ENCODE measurements around the gene GABRP. TPM values are rescaled to one million over a fixed set of nuclear protein-coding genes. Genes with fewer than 3 reads are reported as not detected.
"Not testable (repeated sequence)": the region's sequence is repeated elsewhere in the genome, so short reads cannot be mapped to it uniquely, and the experiment has no call there.

Gene GABRP
- total RNA-seq, 2 donors from 2014 or later, result not detected

DNA sequence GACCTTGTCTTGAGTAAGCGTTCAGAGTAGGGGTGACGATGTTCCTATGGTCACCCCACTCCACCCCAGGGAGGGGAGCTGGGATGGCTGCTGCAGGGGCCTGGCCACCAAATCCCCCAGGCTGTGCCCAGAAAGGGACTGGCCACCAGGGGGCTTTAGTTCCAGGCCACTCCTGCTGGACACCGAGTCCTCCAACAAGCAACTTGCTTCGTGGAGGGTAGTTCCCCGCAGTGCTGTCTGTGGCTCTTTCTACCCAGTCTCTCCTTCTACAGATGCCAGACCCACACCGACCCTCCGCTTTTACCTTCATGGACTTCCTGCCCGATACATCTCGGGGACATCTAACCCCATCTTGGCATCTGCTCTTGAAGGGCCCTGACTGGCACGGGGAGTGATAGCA is 35.7 kb upstream of the GABRP start:
- ATAC-seq, result no peak
- no peaks in the 10 kb centered on the region for H3K36me3 Mint-ChIP-seq (ENCODE audit: low read depth)

DNA sequence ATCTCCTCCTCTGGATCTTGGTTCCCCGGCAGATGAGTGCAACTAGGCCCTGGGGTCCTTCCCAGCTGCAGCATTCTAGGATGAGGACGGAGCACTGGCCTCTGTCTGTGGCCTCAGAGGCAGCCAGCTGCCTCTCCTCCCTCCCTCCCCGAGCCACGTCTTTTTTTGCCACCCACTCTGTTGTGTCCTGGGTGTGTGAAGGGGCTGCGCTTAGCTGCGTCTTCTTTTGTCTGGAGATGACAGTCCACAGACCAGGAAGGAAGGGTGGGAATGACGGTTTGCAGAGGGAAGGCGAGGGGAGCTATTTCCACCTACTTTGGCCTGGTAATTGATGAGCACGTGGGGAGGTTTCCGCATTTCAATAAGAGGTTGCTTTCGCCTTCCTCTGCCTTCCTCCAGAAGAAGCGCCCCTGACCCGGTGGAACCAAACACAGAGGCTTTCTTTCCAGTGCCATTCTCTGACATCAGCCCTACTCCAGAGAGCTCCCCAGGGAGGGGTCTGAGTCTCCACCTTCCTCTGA is 34.5 kb upstream of the GABRP start:
- Mint-ChIP-seq H3K36me3 (ENCODE audit: low read depth) (no peaks in the 10 kb centered on the region), H3K27ac (no peak overlapping the region), H3K4me3 (no peak overlapping the region), H3K4me1 (peaks cover 2% of the 10 kb centered on the region), H3K27me3 (peaks cover 70% of the 10 kb centered on the region)
- no peaks in the 10 kb centered on the region for H3K9me3 ChIP-seq (ENCODE audit: control insufficient read depth, low read length, poor library complexity, severe bottlenecking)
- ATAC-seq (no peak), DNase-seq (no peak)

More for the DNA sequence above, 35.7 kb upstream of the GABRP start:
- DNase-seq, result no peak
- Mint-ChIP-seq H3K4me3 (no peak overlapping the region), H3K27me3 (peaks cover 76% of the 10 kb centered on the region), H3K27ac (no peak overlapping the region), H3K4me1 (peaks cover 2% of the 10 kb centered on the region)
- no peaks in the 10 kb centered on the region for H3K9me3 ChIP-seq (ENCODE audit: control insufficient read depth, low read length, poor library complexity, severe bottlenecking)

DNA sequence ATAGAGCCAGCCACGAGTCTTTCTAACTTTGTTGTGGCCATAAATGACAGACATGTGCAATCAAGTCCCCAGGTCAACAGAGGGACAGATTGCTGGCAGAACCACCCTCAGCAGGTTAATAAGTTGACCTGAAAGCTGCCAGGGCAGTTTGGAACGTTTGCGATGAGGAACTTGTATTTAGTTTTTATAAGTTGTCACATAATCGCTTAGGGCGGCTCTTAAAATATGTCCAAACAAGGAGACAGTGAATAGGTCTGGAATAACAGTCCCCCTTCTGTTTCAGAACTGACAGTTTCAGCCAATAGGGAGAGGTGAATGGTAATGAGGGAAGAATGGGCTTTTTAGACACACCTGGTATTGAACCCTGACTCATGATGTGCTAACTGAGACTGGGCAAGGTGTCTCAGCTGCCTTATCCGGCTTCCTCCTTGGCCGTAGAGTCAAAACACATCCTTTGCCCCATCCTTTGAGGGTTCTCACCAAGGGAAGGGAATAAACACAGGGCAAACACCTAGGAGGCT is 33.6 kb upstream of the GABRP start:
- Mint-ChIP-seq H3K4me3 (no peak overlapping the region), H3K4me1 (no peaks in the 10 kb centered on the region)
- ATAC-seq, result no peak

DNA sequence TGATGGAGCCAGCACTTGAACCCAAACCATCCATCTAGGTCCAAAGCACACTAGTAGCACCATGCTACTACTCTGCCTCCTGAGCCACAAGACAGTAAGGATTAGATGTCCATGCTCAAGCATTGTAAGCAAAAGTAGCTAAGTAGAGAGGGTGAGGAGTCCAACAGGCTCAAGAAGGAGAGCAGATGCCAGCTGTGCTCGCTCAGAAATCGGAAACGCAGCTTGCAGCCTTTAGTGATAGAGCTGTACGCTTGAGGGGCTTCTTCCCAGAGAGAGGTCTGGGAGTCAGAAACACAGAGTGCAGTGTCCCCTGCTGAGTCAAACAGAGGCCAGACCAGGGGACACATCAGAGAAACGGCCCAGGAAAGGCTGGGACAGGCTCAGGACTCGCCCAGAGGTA is 32.7 kb upstream of the GABRP start:
- H3K4me1 Mint-ChIP-seq, result no peaks in the 10 kb centered on the region
- H3K4me3 Mint-ChIP-seq, result no peak overlapping the region
- DNase-seq, result no peak
- no peaks in the 10 kb centered on the region for H3K36me3 Mint-ChIP-seq (ENCODE audit: low read depth)
- H3K9me3 ChIP-seq (ENCODE audit: control insufficient read depth, low read length, poor library complexity, severe bottlenecking), result no peaks in the 10 kb centered on the region
- no peak overlapping the region for H3K27ac Mint-ChIP-seq
- no peak for ATAC-seq
- peaks cover 57% of the 10 kb centered on the region for H3K27me3 Mint-ChIP-seq

More for the DNA sequence above, 33.6 kb upstream of the GABRP start:
- no peak for DNase-seq
- H3K9me3 ChIP-seq (ENCODE audit: control insufficient read depth, low read length, poor library complexity, severe bottlenecking), result no peaks in the 10 kb centered on the region
- Mint-ChIP-seq H3K27me3 (peaks cover 65% of the 10 kb centered on the region), H3K27ac (no peak overlapping the region), H3K36me3 (ENCODE audit: low read depth) (no peaks in the 10 kb centered on the region)

DNA sequence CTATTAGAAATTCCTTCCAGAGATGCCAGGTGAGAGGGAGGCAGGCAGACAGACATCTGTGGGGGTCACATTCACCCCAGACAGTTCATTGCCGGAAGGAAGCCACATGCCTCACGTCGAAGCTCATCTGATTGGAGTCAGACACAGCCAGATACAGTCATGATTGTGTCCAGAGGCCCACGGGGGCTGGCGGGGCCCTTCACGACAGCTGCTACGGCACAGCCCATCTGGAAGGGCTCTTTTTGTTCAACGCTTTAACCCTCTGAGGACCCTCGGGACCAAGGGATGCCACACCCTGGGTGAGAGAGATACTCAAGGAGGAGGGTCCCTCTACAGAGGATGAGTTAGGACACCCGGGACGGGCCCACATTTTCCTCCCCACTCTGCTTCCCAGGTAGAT is 31.9 kb upstream of the GABRP start:
- H3K27ac Mint-ChIP-seq, result no peak overlapping the region
- H3K36me3 Mint-ChIP-seq (ENCODE audit: low read depth), result no peaks in the 10 kb centered on the region
- peaks cover 56% of the 10 kb centered on the region for H3K27me3 Mint-ChIP-seq
- H3K4me3 Mint-ChIP-seq, result no peak overlapping the region
- DNase-seq (no peak), ATAC-seq (no peak)
- no peaks in the 10 kb centered on the region for H3K4me1 Mint-ChIP-seq
- H3K9me3 ChIP-seq (ENCODE audit: control insufficient read depth, low read length, poor library complexity, severe bottlenecking), result no peaks in the 10 kb centered on the region

DNA sequence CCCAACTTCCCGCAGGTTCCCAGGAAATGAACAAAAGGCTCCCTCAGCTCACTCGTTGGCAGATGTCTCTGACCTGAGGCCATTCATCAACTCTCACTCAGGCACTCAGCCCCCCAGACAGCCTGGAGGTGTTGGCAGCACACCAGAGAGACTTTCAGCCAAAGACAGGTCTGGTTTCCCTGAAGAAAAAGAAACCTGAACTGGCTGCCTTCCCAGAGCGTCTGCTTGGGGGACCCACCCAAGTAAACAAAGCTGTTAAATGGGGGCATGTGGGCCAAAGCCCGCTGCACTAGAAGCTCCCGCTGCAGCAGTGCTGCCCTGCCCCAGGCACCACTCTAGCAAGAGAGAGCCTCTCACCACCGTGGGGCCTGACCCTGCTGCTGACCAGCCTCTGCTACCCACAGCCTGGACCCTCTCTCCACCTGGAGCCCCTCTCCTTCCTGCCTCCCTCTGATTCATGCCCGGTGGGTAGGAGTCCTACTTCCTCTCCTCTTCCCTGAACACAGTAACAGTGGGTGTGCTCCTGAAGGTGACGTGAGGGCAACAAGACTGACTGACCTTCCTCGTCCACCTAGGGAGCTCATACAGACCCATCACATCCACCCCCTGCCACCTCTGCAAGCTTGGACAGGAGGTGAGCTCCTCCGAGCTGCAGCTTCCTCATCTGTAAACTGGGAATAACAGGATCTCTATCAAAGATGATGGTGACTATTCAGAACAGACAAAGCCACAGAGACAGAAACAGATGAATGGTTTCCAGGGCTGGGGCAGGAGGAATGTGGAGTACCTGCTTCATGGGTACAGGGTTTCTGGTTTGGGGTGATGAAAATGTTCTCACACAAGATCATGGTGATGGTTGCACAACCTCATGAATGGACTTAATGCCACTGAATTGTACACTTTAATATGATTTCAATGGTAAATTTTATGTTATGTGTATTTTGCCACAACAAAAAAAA is 31.0 kb upstream of the GABRP start:
- Mint-ChIP-seq H3K27me3 (peaks cover 47% of the 10 kb centered on the region), H3K27ac (no peak overlapping the region), H3K36me3 (ENCODE audit: low read depth) (no peaks in the 10 kb centered on the region), H3K4me1 (no peaks in the 10 kb centered on the region), H3K4me3 (no peak overlapping the region)
- no peaks in the 10 kb centered on the region for H3K9me3 ChIP-seq (ENCODE audit: control insufficient read depth, low read length, poor library complexity, severe bottlenecking)
- DNase-seq, result no peak
- no peak for ATAC-seq

DNA sequence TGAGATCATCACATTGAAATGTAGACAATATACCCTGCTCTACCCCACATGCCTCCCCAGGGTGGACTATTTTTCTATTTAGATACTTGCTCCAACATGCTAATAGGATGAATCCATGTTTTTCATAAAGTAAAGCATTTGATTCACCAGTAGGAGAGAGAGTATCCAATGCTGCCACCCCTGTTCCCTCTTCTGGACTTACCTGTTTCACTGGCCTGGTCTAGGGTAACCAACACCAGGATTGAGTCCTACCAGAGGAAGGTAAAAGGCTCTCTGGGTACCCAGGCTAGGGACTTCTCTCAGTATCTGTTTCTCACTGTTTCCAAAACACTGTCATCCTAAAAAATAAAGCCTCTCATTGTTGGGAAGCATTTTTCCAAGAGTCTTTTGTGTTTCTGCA is 30.2 kb upstream of the GABRP start:
- peaks cover 40% of the 10 kb centered on the region for H3K27me3 Mint-ChIP-seq
- no peak for DNase-seq
- no peaks in the 10 kb centered on the region for H3K36me3 Mint-ChIP-seq (ENCODE audit: low read depth)
- H3K4me1 Mint-ChIP-seq, result no peaks in the 10 kb centered on the region
- H3K27ac Mint-ChIP-seq, result no peak overlapping the region
- no peaks in the 10 kb centered on the region for H3K9me3 ChIP-seq (ENCODE audit: control insufficient read depth, low read length, poor library complexity, severe bottlenecking)
- no peak overlapping the region for H3K4me3 Mint-ChIP-seq
- no peak for ATAC-seq

DNA sequence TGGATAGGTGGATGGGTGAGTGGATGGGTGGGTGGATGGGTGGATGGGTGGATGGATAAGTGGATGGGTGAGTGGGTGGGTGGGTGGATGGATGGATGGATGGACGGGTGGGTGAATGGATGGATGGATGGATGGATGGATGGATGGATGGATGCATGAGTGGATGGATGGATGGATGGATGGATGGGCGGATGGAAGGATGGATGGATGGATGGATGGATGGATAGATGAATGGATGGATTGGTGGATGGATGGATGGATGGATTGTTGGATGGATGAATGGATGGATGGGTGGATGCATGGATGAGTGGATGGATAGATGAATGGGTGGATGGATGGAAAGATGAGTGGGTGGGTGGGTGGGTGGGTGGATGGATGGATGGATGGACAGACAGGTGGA is 29.0 kb upstream of the GABRP start:
- H3K27ac Mint-ChIP-seq; H3K4me1 Mint-ChIP-seq; H3K4me3 Mint-ChIP-seq; ATAC-seq; DNase-seq; H3K9me3 ChIP-seq (ENCODE audit: control insufficient read depth, low read length, poor library complexity, severe bottlenecking); H3K36me3 Mint-ChIP-seq (ENCODE audit: low read depth): not testable (repeated sequence)
- H3K27me3 Mint-ChIP-seq, result peaks cover 35% of the 10 kb centered on the region

DNA sequence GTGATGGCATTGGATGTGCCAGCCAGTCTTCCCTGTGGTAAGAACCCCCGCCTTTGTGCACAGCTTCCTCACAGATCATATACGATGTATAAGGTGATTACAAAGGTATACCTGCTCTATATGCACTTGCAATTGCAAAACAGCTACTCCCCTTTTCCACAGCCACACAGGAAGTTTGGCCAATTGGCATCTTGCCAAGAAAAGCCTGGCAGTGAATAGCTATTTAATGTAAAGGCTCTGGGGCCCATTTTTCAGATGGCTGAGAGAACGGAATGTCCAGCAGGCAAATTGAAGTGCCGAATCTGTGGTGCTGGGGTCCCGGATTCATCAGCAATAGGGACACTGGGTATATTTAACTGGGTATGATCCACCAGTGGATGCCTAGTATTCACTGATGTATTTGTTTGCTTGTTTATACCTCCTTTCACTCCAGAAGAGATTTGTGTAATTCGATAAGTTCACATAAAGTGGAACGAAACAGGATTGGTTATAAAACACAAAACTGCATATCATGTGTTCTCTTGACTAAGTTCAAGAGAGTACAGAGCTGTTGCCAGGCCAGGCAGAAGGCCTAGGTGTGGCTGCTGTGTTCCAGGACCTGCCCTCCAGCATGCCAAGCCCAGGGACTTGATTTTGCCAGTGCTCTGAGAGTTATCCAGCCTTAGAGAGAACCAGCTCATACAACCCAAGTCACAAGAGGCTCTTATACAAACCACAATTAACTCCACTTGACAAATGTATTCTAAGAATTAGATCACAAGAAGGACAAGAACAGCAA is 27.7 kb upstream of the GABRP start:
- ATAC-seq (no peak), DNase-seq (no peak)
- H3K36me3 Mint-ChIP-seq (ENCODE audit: low read depth), result no peaks in the 10 kb centered on the region
- H3K4me1 Mint-ChIP-seq, result no peaks in the 10 kb centered on the region
- no peaks in the 10 kb centered on the region for H3K9me3 ChIP-seq (ENCODE audit: control insufficient read depth, low read length, poor library complexity, severe bottlenecking)
- H3K4me3 Mint-ChIP-seq, result no peak overlapping the region
- H3K27ac Mint-ChIP-seq, result no peak overlapping the region
- H3K27me3 Mint-ChIP-seq, result peaks cover 33% of the 10 kb centered on the region

DNA sequence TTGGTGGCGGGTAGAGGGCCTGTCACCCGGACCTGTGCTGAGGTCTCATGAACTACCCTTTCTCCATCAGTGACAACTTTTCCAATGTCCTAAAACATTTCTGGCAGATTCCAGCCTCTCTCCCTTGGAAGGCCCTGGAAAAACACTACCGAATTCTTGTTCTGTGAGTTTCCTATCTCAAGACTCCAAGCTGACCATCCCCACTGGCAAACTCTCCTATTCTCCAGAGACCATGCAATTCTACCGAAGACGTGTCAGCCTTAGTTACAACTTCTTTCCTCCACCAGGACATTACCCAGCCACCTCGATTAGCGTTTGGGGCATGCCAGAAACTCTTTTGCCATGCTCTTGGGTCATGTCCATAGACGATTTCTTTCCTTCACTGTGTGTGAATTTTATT is 26.8 kb upstream of the GABRP start:
- Mint-ChIP-seq H3K4me1 (no peaks in the 10 kb centered on the region), H3K27ac (no peak overlapping the region), H3K27me3 (peaks cover 26% of the 10 kb centered on the region), H3K36me3 (ENCODE audit: low read depth) (no peaks in the 10 kb centered on the region), H3K4me3 (no peak overlapping the region)
- ATAC-seq (no peak), DNase-seq (no peak)
- no peaks in the 10 kb centered on the region for H3K9me3 ChIP-seq (ENCODE audit: control insufficient read depth, low read length, poor library complexity, severe bottlenecking)

DNA sequence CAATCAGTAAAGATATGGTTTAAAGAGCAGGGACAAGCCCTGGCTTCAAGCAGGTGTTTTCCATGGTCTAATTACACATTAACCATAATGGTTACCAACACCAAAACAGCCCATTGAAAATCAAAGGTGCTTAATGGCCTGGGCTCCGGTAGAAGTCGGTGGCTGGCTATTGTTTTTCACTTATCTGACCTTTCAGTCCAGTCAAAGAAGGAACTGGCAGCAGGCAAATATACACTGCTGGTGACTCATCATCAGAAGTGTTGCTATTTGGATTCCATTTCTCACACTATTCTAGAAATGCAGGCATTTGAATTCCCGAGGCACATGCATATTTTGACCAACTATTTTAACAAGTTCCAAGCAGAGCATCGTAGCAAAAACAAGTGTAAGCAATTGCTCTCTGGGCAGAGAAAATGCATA is 26.3 kb upstream of the GABRP start:
- Mint-ChIP-seq H3K4me1 (no peaks in the 10 kb centered on the region), H3K4me3 (no peak overlapping the region), H3K27ac (no peak overlapping the region), H3K36me3 (ENCODE audit: low read depth) (no peaks in the 10 kb centered on the region), H3K27me3 (peaks cover 26% of the 10 kb centered on the region)
- no peak for ATAC-seq
- no peak for DNase-seq
- no peaks in the 10 kb centered on the region for H3K9me3 ChIP-seq (ENCODE audit: control insufficient read depth, low read length, poor library complexity, severe bottlenecking)

DNA sequence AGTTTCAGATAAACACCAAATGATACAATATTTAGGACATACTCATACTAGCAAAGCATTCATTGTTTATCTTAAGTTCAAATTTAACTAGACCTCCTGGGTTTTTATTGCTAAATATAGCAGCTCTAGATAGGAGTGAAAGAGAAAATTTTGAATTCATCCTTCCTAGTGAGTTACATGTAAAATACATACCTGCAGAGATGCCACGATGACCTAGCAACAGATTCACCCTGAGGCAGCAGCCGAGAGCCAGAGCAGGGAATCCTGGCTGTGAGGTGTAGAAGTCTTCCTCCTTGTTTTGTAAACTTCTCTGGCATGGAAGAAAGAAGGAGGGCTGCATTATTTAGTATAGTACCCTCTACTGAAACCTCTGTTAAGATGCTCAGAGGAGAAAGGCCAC is 25.9 kb upstream of the GABRP start:
- DNase-seq (no peak), ATAC-seq (no peak)
- Mint-ChIP-seq H3K27me3 (peaks cover 23% of the 10 kb centered on the region), H3K4me1 (no peaks in the 10 kb centered on the region), H3K36me3 (ENCODE audit: low read depth) (no peaks in the 10 kb centered on the region), H3K27ac (no peak overlapping the region), H3K4me3 (no peak overlapping the region)
- no peaks in the 10 kb centered on the region for H3K9me3 ChIP-seq (ENCODE audit: control insufficient read depth, low read length, poor library complexity, severe bottlenecking)

DNA sequence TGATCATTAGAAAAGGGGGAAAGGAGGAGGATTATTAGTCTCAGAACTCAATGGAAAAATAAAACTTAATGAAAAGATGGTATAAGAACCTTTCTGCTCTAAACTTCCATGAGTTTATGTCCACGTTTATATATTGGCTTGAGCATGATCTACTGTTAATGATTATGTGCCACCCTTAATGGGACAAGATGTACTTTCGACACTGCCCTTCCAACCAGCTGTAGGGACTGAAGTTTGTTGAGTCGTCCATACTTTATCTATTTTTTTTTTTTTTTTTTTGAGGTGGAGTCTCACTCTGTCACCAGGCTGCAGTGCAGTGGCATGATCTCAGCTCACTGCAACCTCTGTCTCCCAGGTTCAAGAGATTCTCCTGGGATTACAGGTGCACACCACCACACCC is 25.0 kb upstream of the GABRP start:
- Mint-ChIP-seq H3K4me3 (no peak overlapping the region), H3K27ac (no peak overlapping the region), H3K4me1 (no peaks in the 10 kb centered on the region), H3K36me3 (ENCODE audit: low read depth) (no peaks in the 10 kb centered on the region), H3K27me3 (peaks cover 19% of the 10 kb centered on the region)
- DNase-seq, result no peak
- no peaks in the 10 kb centered on the region for H3K9me3 ChIP-seq (ENCODE audit: control insufficient read depth, low read length, poor library complexity, severe bottlenecking)
- no peak for ATAC-seq
